Measurements from ENCODE around the gene KIRREL1.

The KIRREL1 gene

GRCh38 chr1:158098256-158098655 is 104.8 kb downstream of the KIRREL1 start:
- H3K4me3 ChIP-seq (ENCODE audit: low read depth, low read length, poor library complexity, severe bottlenecking), result no peak overlapping the region
- TF ChIP-seq EZH2 (IDR thresholded peaks at IDR 0.05; ENCODE audit: borderline replicate concordance, low read length) (no peak), CTCF (IDR thresholded peaks at IDR 0.05; ENCODE audit: low read length) (no peak)
- no peaks in the 10 kb centered on the region for H3F3A ChIP-seq (ENCODE audit: insufficient read depth, low read length)
- H3K4me1 ChIP-seq (ENCODE audit: insufficient read depth, low read length, severe bottlenecking), result no peaks in the 10 kb centered on the region
- no peaks in the 10 kb centered on the region for H3K27me3 ChIP-seq (ENCODE audit: insufficient read depth, low read length)
- H3K9me2 ChIP-seq (ENCODE audit: low read depth, low read length), result no peaks in the 10 kb centered on the region
- H3K9me3 ChIP-seq (ENCODE audit: low read length), result no peaks in the 10 kb centered on the region
- no peak overlapping the region for H3K9ac ChIP-seq (ENCODE audit: low read length)
- H3K4me2 ChIP-seq (ENCODE audit: low read length), result no peak overlapping the region
- no peaks in the 10 kb centered on the region for H4K20me1 ChIP-seq (ENCODE audit: insufficient read depth, low read length)
- no peak overlapping the region for H2AFZ ChIP-seq (ENCODE audit: low read length)
- no peak overlapping the region for H3K27ac ChIP-seq (ENCODE audit: low read depth, low read length, poor library complexity, severe bottlenecking)
- H3K36me3 ChIP-seq (ENCODE audit: insufficient read depth, low read length), result no peaks in the 10 kb centered on the region
- H3K79me2 ChIP-seq (ENCODE audit: insufficient read depth, low read length), result no peaks in the 10 kb centered on the region

- H2AFZ ChIP-seq (ENCODE audit: low read length), result no peak overlapping the region
- no peak overlapping the region for H3K4me3 ChIP-seq (ENCODE audit: low read depth, low read length, poor library complexity, severe bottlenecking)
- TF ChIP-seq EZH2 (IDR thresholded peaks at IDR 0.05; ENCODE audit: borderline replicate concordance, low read length) (no peak), CTCF (IDR thresholded peaks at IDR 0.05; ENCODE audit: low read length) (no peak)
- H3K36me3 ChIP-seq (ENCODE audit: insufficient read depth, low read length), result no peaks in the 10 kb centered on the region
- no peak overlapping the region for H3K27ac ChIP-seq (ENCODE audit: low read depth, low read length, poor library complexity, severe bottlenecking)
- no peaks in the 10 kb centered on the region for H3K9me2 ChIP-seq (ENCODE audit: low read depth, low read length)
- H3K4me1 ChIP-seq (ENCODE audit: insufficient read depth, low read length, severe bottlenecking), result no peaks in the 10 kb centered on the region
- no peaks in the 10 kb centered on the region for H3K9me3 ChIP-seq (ENCODE audit: low read length)
- H3K27me3 ChIP-seq (ENCODE audit: insufficient read depth, low read length), result no peaks in the 10 kb centered on the region
- H3K9ac ChIP-seq (ENCODE audit: low read length), result no peak overlapping the region
- H3K4me2 ChIP-seq (ENCODE audit: low read length), result no peak overlapping the region
- H3F3A ChIP-seq (ENCODE audit: insufficient read depth, low read length), result no peaks in the 10 kb centered on the region
- no peaks in the 10 kb centered on the region for H3K79me2 ChIP-seq (ENCODE audit: insufficient read depth, low read length)
- H4K20me1 ChIP-seq (ENCODE audit: insufficient read depth, low read length), result no peaks in the 10 kb centered on the region
Observed at GRCh38 chr1:158099185-158099584, 105.7 kb downstream of the KIRREL1 start.

GRCh38 chr1:158100498-158100897 is 107.1 kb downstream of the KIRREL1 start:
- Histone ChIP-seq H3K27ac (ENCODE audit: low read depth, low read length, poor library complexity, severe bottlenecking) (no peak overlapping the region), H4K20me1 (ENCODE audit: insufficient read depth, low read length) (no peaks in the 10 kb centered on the region), H3K9me3 (ENCODE audit: low read length) (no peaks in the 10 kb centered on the region), H3K36me3 (ENCODE audit: insufficient read depth, low read length) (no peaks in the 10 kb centered on the region), H3K4me2 (ENCODE audit: low read length) (no peak overlapping the region), H3K9me2 (ENCODE audit: low read depth, low read length) (no peaks in the 10 kb centered on the region), H2AFZ (ENCODE audit: low read length) (no peak overlapping the region), H3K27me3 (ENCODE audit: insufficient read depth, low read length) (no peaks in the 10 kb centered on the region), H3K9ac (ENCODE audit: low read length) (no peak overlapping the region), H3K4me3 (ENCODE audit: low read depth, low read length, poor library complexity, severe bottlenecking) (no peak overlapping the region), H3K4me1 (ENCODE audit: insufficient read depth, low read length, severe bottlenecking) (no peaks in the 10 kb centered on the region), H3F3A (ENCODE audit: insufficient read depth, low read length) (no peaks in the 10 kb centered on the region), H3K79me2 (ENCODE audit: insufficient read depth, low read length) (no peaks in the 10 kb centered on the region)
- no peak for TF ChIP-seq CTCF (IDR thresholded peaks at IDR 0.05; ENCODE audit: low read length)
- no peak for TF ChIP-seq EZH2 (IDR thresholded peaks at IDR 0.05; ENCODE audit: borderline replicate concordance, low read length)
